Tibial artery (tissue), 4 donors: ENCODE data around the gene DYNC1I1.
"Not testable (repeated sequence)": the region's sequence is repeated elsewhere in the genome, so short reads cannot be mapped to it uniquely, and the experiment has no call there.

ENCODE experiments used
- DNase-seq, 2 donors: peaks; one replicate each; pipeline ENCODE4 v3.0.0-alpha.2; 2019
- H3K27ac ChIP-seq, 2 donors: fragments of 200-600 bp; sonication (generic) in 1 of 2; 1 replicate in 1 of 2; 2 replicates in 1 of 2; pipeline ENCODE4 v1.5.1; 2018 to 2019; ENCODE audit warnings: mild to moderate bottlenecking in 1 of 2
- H3K27me3 ChIP-seq, 2 donors: fragments of 200-600 bp; sonication (generic) in 1 of 2; one replicate each; pipeline versions ENCODE4 v1.5.1 to v1.6.0; 2016 to 2019
- H3K36me3 ChIP-seq, 3 donors: fragments of 200-600 bp; sonication (generic) in 2 of 3; one replicate each; pipeline ENCODE4 v1.5.1; 2016 to 2019; ENCODE audit warnings: mild to moderate bottlenecking in 2 of 3
- H3K4me1 ChIP-seq, 4 donors: fragments of 200-600 bp; sonication (generic) in 2 of 4; 1 replicate in 3 of 4; 2 replicates in 1 of 4; pipeline ENCODE4 v1.5.1; 2016 to 2019
- H3K4me3 ChIP-seq, 2 donors: fragments of 200-600 bp; sonication (generic) in 1 of 2; 1 replicate in 1 of 2; 2 replicates in 1 of 2; pipeline ENCODE4 v1.5.1; 2018 to 2019; ENCODE audit warnings: mild to moderate bottlenecking in 2 of 2
- H3K9me3 ChIP-seq, 3 donors: fragments of 200-600 bp; sonication (generic) in 1 of 3; one replicate each; pipeline ENCODE4 v1.5.1; 2016 to 2019
- CTCF ChIP-seq, 2 experiments: fragments of 200-600 bp in 1 of 2; fragments of 450-650 bp in 1 of 2; IDR thresholded peaks; one replicate each; pipeline ENCODE4 v1.5.1; 2017 to 2019; ENCODE audit warnings: antibody characterized with exemption in 2 of 2, mild to moderate bottlenecking in 1 of 2, moderate library complexity in 1 of 2
- intact Hi-C: fragments of 100-400 bp; cut with DNase I; formaldehyde crosslinking; loops from one replicate; pipeline ENCODE4 v1.15.0; 2023; ENCODE audit warnings: low total_unique reads

DYNC1I1 gene

GRCh38 chr7:95933618-95934017 lies 161.3 kb downstream of the DYNC1I1 start:
- no peaks in the 10 kb centered on the region for H3K4me1 ChIP-seq
- no peaks in the 10 kb centered on the region for H3K27me3 ChIP-seq
- no peak overlapping the region for H3K27ac ChIP-seq
- no peaks in the 10 kb centered on the region for H3K9me3 ChIP-seq
- no peaks in the 10 kb centered on the region for H3K36me3 ChIP-seq
- H3K4me3 ChIP-seq = no peak overlapping the region
- intact Hi-C loops = no loop called here
- TF ChIP-seq CTCF (IDR thresholded peaks at IDR 0.05) = no peak
- DNase-seq = no peak

GRCh38 chr7:95944867-95945266 lies 172.5 kb downstream of the DYNC1I1 start:
- H3K4me3 ChIP-seq, H3K27ac ChIP-seq, intact Hi-C loops: not testable (repeated sequence)

GRCh38 chr7:95950698-95951097 lies 178.3 kb downstream of the DYNC1I1 start:
- H3K27me3 ChIP-seq = no peaks in the 10 kb centered on the region
- H3K9me3 ChIP-seq = no peaks in the 10 kb centered on the region
- H3K4me1 ChIP-seq = no peaks in the 10 kb centered on the region
- intact Hi-C loops = no loop called here
- H3K27ac ChIP-seq = no peak overlapping the region
- TF ChIP-seq CTCF (IDR thresholded peaks at IDR 0.05) = no peak
- H3K4me3 ChIP-seq = no peak overlapping the region
- no peak for DNase-seq
- H3K36me3 ChIP-seq = no peaks in the 10 kb centered on the region

More at GRCh38 chr7:95944867-95945266, 172.5 kb downstream of the DYNC1I1 start:
- not testable (repeated sequence) for H3K9me3 ChIP-seq, H3K36me3 ChIP-seq, H3K27me3 ChIP-seq, H3K4me1 ChIP-seq, DNase-seq

- Histone ChIP-seq H3K27me3 (no peaks in the 10 kb centered on the region), H3K27ac (no peak overlapping the region), H3K4me3 (no peak overlapping the region), H3K9me3 (no peaks in the 10 kb centered on the region), H3K4me1 (no peaks in the 10 kb centered on the region), H3K36me3 (no peaks in the 10 kb centered on the region)
- no peak for TF ChIP-seq CTCF (IDR thresholded peaks at IDR 0.05)
- no peak for DNase-seq
- intact Hi-C loops = no loop called here
Measured at GRCh38 chr7:95951531-95951930, 179.2 kb downstream of the DYNC1I1 start.

- TF ChIP-seq CTCF (IDR thresholded peaks at IDR 0.05) = no peak
- no peaks in the 10 kb centered on the region for H3K27me3 ChIP-seq
- intact Hi-C loops = no loop called here
- no peaks in the 10 kb centered on the region for H3K4me1 ChIP-seq
- H3K36me3 ChIP-seq = no peaks in the 10 kb centered on the region
- DNase-seq = no peak
- H3K4me3 ChIP-seq = no peak overlapping the region
- no peak overlapping the region for H3K27ac ChIP-seq
- no peaks in the 10 kb centered on the region for H3K9me3 ChIP-seq
Measured at GRCh38 chr7:95951997-95952795, 179.8 kb downstream of the DYNC1I1 start.

GRCh38 chr7:95952851-95953250 lies 180.5 kb downstream of the DYNC1I1 start:
- no peak overlapping the region for H3K4me3 ChIP-seq
- H3K36me3 ChIP-seq = no peaks in the 10 kb centered on the region
- no peaks in the 10 kb centered on the region for H3K27me3 ChIP-seq
- no peaks in the 10 kb centered on the region for H3K9me3 ChIP-seq
- no peak overlapping the region for H3K27ac ChIP-seq
- H3K4me1 ChIP-seq = no peaks in the 10 kb centered on the region
- DNase-seq = no peak
- TF ChIP-seq CTCF (IDR thresholded peaks at IDR 0.05) = no peak
- intact Hi-C loops = no loop called here
